ENCODE results near the gene CARNS1. TPM values are rescaled to one million over a fixed set of nuclear protein-coding genes. Genes with fewer than 3 reads are reported as not detected.

The CARNS1 gene
- total and polyA plus RNA-seq, 2 of the 8 experiments (the other 6 are each of a cell fraction or from before 2014, with no cell fraction given), result 0.82 to 1.1 TPM

DNA sequence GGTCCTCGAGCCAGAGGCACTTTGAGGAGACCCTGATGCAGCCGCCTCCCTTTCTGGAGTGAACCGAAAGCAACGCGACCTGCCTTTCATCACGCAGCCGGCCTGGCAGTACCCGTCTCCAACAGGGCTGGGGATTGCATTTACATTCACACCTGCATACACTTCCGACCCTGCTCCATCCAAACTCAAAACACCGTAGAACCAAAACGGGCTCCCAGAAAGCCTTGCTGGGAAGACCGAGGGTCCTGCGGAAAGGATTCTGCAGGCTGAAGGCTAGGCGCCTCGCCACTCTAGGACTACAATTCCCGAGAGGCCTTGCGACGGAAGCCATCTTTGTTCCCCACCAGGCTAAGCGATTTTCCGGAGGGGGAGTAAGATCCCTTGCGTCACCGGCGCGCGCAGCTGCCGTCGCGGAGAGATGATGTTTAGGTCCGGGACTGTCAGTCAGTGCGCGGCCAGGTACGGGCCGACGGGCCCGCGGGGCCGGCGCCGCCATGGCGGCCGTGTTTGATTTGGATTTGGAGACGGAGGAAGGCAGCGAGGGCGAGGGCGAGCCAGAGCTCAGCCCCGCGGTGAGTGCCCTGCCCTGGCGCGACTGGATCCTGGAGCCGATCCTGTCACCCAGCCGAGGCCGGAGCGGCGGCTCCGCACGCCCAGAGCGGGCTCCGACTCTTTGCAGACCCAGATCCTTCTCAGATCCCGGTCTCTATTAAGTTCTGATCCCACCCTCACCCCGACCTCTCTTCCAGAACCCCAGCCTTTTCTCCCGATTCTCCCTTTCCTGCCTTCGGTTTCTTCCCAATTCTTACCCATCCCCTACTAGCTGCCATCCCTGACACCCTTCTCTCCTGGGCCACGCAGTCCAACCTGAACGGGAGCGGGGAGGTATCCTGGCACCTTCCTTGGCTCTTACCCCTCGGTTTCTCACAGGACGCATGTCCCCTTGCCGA is 12.8 kb downstream of the CARNS1 start, which contains the start of gene RPS6KB2 (continued):
- TF ChIP-seq, protein P1, sequence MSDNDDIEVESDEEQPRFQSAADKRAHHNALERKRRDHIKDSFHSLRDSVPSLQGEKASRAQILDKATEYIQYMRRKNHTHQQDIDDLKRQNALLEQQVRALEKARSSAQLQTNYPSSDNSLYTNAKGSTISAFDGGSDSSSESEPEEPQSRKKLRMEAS (IDR thresholded peaks at IDR 0.05), result peak; percentile 57
- TF ChIP-seq GABPA (IDR thresholded peaks at IDR 0.05; ENCODE audit: borderline replicate concordance, insufficient read depth, low read length) (0 out of 2 replicates have a peak, but pooled peaks have one; percentile 36), CEBPB (IDR thresholded peaks at IDR 0.05; ENCODE audit: low read depth, low read length) (peak; percentile 85), HDAC2 (IDR thresholded peaks at IDR 0.05; ENCODE audit: borderline replicate concordance in 1 of 2, low read depth in 2 of 2, low read length in 2 of 2) (0 out of 4 replicates have a peak, but pooled peaks of 1 of the 2 experiments have one; percentile 55), CREB1 (IDR thresholded peaks at IDR 0.05) (peak; percentile 100), NRF1 (IDR thresholded peaks at IDR 0.05; ENCODE audit: low read depth, low read length) (peak; percentile 3; the same call in 1 of the 2 replicates), SIRT6 (IDR thresholded peaks at IDR 0.05; ENCODE audit: low read length) (no peak), BRCA1 (IDR thresholded peaks at IDR 0.05; ENCODE audit: low read depth, low read length) (peak; percentile 67; the same call in 1 of the 2 replicates), MAFK (IDR thresholded peaks at IDR 0.05; ENCODE audit: low read depth, low read length) (no peak), TBP (IDR thresholded peaks at IDR 0.05; ENCODE audit: low read depth, low read length) (peak; percentile 73; the same call in 1 of the 2 replicates), SP4 (IDR thresholded peaks at IDR 0.05; ENCODE audit: low read length) (peak; percentile 90; the same call in 1 of the 2 replicates), SIN3A (conservative IDR thresholded peaks at IDR 0.05 in 1 of 2, IDR thresholded peaks at IDR 0.05 in 1 of 2; ENCODE audit: low read depth in 1 of 2, low read length in 2 of 2) (peak; percentile 91 to 99), RNF2 (IDR thresholded peaks at IDR 0.05; ENCODE audit: borderline replicate concordance, low read depth, low read length, missing control alignments, poor library complexity, severe bottlenecking) (no peak), CHD1 (IDR thresholded peaks at IDR 0.05; ENCODE audit: low read depth, low read length) (no peak), TAF7 (optimal IDR thresholded peaks at IDR 0.05; ENCODE audit: borderline replicate concordance, low read depth, low read length) (peak; percentile 25)
- TF ChIP-seq, protein P2, sequence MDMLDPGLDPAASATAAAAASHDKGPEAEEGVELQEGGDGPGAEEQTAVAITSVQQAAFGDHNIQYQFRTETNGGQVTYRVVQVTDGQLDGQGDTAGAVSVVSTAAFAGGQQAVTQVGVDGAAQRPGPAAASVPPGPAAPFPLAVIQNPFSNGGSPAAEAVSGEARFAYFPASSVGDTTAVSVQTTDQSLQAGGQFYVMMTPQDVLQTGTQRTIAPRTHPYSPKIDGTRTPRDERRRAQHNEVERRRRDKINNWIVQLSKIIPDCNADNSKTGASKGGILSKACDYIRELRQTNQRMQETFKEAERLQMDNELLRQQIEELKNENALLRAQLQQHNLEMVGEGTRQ (IDR thresholded peaks at IDR 0.05; ENCODE audit: low read length), result no peak
- TF ChIP-seq, protein P3, sequence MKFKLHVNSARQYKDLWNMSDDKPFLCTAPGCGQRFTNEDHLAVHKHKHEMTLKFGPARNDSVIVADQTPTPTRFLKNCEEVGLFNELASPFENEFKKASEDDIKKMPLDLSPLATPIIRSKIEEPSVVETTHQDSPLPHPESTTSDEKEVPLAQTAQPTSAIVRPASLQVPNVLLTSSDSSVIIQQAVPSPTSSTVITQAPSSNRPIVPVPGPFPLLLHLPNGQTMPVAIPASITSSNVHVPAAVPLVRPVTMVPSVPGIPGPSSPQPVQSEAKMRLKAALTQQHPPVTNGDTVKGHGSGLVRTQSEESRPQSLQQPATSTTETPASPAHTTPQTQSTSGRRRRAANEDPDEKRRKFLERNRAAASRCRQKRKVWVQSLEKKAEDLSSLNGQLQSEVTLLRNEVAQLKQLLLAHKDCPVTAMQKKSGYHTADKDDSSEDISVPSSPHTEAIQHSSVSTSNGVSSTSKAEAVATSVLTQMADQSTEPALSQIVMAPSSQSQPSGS (IDR thresholded peaks at IDR 0.05; ENCODE audit: low read length), result no peak
- TF ChIP-seq, protein P4, sequence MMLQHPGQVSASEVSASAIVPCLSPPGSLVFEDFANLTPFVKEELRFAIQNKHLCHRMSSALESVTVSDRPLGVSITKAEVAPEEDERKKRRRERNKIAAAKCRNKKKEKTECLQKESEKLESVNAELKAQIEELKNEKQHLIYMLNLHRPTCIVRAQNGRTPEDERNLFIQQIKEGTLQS (IDR thresholded peaks at IDR 0.05; ENCODE audit: insufficient read depth, low read depth, low read length), result peak; percentile 98
